Pulmonary artery endothelial cell (primary cell): ENCODE data around the gene OGT. TPM values are rescaled to one million over a fixed set of nuclear protein-coding genes. Genes with fewer than 3 reads are reported as not detected.
A peak's percentile ranks its signal among the peaks of the same experiment; 100 is the strongest.
"Not testable (repeated sequence)": the region's sequence is repeated elsewhere in the genome, so short reads cannot be mapped to it uniquely, and the experiment has no call there.

Experiments used
- DNase-seq: peaks from one replicate; pipeline ENCODE4 v3.0.0-alpha.2; 2011; ENCODE audit warnings: low read depth, low spot score
- total RNA-seq: library from RNA; depleted of rRNA; stranded (reverse); fragments of >200 nt; gene quantifications from 2 replicates; pipeline ENCODE4 v1.2.3, GENCODE V29; 2014

Gene OGT
- total RNA-seq = 86.6 and 115 TPM in 2 replicates

DNA sequence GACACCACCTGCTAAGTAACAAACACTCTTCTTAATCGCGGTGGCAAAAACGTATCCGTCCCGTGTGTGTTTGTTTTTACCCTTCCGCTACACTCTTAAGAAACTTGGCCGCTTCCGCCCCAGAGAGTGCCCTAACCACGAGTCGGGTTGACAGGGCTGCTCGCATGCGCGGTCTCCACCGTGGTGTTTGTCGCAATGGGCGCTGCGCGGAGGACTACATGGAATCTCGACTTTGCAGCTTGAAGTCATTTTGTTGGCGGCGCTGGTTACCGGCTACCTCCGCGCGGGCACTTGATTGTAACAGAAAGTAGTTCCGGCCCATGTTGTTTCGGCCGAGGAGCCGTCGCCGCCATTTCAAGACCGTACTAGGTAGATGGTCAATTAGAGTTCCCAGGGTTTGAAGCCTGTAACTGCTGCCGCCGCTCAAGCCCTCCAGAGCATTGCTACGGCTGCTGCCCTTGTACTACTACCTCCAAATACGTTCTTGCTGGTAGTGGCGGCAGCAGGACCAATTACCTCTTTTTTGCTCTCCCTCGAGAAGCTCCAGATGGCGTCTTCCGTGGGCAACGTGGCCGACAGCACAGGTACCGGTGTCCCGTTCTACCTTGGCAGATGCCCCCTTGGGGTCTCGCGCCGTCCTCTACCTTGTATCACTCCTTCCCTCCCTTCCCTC, at the start of gene OGT:
Gene OGT (plus strand): TSS at position 352 of the 673 bp plus-strand sequence. CDS start 196 bp downstream, at position 548.
- peak; percentile 91 for DNase-seq

- DNase-seq = no peak
These were observed 45.1 kb upstream of the OGT start for GRCh38 chrX:71487814-71488213.

- no peak for DNase-seq
These were observed 43.4 kb upstream of the OGT start for GRCh38 chrX:71489540-71489939.

DNA sequence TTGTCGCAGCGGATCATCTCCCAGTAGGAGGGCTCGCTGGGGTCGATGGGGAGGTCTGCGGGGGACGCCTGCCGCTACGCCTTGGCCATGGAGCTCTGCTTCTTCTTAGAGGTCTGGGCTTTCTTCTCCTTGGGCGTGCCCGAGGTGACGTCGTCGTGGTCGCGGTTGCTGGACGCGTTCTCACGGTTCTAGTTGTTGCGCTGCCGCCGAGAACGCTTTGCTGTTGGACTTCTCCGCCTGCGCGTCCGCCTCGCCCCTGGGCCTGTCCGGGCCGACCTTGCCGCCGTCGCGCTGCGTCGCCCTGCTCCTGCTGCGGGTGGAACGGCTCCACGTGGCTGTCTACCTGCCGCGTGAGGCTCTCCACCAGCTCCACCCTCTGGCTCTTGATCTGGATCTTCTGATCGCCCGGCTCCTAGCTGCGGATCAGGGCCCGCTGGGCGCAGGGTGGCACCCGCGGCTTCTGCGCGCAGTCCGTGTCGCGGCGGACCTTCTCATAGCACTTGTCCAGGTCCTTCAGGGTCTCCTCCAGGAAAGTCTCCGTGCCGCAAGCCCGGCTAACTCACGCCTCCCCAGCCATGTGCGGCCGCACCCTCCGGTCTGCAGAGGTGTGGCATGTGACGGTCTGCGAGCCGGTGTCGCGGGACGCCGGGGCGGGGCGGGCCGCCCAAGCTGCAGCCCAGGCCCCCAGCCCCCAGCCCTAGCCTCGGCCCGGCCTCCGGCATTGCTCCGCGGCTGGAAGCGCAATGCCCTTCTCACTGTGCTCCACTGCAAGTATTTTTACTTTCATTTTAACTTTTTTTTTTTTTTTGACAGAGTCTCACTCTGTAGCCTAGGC, 40.5 kb upstream of the OGT start:
- no peak for DNase-seq

DNA sequence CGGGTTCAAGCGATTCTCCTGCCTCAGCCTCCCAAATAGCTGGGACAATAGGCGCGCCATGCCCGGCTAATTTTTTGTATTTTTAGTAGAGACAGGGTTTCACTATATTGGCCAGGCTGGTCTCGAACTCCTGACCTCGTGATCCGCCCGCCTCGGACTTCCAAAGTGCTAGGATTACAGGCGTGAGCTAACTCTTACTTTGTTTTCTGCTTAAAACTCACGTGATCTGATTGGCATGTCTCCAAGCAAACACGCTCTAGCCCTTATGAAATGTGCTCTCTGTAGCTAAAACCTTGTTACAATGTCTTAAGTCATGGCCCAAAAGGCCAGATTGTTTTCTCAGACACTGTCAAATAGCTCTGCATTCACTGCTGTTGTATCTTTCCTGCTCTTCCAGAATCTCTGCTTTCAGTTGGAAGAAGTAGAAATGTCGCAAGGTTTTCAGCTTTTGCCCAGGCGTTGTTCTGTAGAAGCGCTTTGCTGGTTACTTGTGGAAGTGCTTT, 39.7 kb upstream of the OGT start:
- no peak for DNase-seq

DNA sequence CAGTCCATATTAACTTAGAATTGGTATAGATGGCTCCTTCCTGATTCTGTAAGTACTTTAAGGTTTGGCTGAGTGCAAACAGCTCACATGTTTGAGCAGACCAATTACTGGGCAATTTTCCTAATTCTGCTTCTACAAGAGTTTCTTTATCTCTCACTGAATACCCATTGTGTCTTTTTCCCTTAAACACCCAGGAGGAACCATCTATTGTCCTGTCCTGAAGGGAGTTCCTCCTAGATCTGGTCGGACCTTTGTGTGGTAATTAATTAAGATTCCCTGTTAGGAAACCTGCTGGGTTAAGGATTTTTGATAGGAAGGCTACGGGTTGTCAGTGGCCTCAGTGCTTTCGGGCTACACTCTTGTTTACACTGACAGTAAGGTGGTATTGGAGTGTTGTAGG, 36.9 kb upstream of the OGT start:
- DNase-seq = not testable (repeated sequence)

DNA sequence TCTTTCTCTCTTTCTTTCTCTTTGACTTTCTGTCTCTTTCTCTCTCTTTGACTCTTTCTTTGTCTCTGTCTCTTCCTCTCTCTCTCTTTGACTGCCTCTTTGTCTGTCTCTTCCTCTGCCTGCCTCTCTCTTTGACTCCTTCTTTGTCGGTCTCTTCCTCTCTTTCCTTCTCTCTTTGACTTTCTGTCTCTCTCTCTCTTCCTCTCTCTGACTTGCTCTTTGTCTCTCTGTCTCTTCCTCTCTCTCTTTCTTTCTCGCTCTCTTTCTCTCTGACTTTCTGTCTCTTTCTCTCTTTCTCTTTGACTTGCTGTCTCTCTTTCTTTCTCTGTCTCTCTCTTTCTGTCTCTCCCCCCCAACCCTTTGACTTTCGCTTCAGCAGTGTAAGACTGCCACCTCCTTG, 36.4 kb upstream of the OGT start:
- no peak for DNase-seq

DNA sequence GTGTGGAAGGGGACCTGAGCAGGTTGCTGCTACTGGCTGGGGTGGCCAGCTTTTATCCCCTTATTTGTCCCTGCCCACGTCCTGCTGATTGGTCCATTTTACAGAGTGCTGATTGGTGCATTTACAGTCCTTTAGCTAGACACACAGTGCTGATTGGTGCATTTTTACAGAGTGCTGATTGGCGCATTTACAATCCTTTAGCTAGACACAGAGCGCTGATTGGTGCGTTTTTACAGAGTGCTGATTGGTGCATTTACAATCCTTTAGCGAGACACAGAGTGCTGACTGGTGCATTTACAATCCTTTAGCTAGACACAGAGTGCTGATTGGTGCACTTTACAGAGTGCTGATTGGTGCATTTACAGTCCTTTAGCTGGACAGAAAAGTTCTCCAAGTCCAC, 30.8 kb upstream of the OGT start:
- DNase-seq = not testable (repeated sequence)

DNA sequence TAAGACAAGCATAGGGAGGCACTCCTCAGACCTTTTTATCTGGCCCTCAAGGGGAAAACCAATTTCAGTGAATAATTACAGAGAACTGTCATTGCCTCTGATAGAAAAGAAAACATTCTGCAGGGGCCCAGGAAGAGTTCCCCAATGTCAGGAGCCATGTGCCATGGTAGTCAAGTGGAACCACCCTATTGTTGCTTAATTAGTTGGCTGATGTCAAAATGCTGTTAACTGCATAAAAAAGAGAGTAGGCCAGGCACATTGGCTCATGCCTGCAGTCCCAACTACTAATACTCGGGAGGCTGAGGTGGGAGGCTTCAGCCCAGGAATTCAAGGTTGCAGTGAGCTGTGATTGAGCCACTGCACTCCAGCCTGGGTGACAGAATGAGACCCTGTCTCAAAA, 28.6 kb upstream of the OGT start:
- no peak for DNase-seq

GRCh38 chrX:71509289-71509688, 23.6 kb upstream of the OGT start:
- DNase-seq = no peak

- DNase-seq = no peak
These were observed 22.7 kb upstream of the OGT start for GRCh38 chrX:71510161-71510560.

DNA sequence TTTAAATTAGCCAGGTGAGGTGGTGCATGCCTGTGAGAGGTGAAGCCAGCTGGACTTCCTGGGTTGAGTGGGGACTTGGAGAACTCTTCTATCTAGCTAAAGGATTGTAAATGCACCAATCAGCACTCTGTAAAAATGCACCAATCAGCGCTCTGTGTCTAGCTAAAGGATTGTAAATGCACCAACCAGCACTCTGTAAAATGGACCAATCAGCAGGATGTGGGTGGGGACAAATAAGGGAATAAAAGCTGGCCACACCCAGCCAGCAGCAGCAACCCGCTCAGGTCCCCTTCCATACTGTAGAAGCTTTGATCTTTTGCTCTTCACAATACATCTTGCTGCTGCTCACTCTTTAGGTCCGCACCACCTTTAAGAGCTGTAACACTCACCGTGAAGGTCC, 19.2 kb upstream of the OGT start:
- not testable (repeated sequence) for DNase-seq

DNA sequence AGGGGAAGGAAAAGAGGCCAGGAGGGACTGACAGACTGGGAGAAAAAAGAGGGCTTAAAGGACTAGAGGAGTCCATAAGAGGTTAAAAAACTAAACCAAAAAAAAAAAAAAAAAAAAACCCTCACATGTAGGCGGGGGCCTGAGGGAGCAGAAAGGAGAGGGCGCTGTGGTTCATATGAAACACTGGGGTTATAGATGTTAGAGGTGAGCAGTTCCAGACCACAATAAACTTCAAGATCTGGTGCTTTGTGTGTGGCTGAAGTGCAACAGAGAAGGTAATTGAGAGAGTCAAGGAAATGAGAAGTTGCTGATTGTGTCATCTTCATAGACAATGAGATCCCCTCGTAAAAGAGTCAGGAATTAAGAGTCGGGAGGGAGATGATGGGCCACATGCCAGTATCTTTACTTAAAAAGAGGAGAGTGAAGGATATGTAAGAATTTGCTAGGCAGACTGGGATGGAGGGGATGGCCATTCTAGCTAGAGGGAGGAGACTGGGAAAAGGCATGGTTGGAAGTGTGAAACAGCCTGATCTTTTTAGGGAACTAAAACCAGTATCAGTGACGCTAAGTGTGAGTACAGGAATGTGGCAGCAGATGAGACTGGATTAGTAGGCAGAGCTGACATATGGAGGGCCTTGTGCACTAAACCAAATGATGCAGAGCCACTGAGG, 18.4 kb upstream of the OGT start:
- DNase-seq = no peak

GRCh38 chrX:71515038-71515396, 17.9 kb upstream of the OGT start:
- DNase-seq = no peak

DNA sequence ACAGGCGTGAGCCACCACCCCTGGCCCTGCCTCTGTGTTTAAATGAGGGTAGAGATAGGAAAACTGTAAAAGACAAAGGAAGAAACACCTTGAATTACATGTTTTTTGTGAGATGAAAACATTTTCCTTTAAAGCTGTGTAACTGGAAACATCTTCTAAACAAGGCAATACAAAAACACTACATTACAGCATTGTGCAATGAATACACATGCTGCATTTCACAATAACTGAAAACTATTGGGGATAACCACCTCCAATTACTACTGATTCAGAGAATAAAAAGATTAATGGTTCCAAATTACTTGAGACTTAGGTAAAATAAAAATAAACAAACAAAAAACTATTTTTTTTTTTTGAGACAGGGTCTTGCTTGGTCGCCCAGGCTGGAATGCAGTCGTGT, 7.6 kb upstream of the OGT start:
- DNase-seq = no peak

DNA sequence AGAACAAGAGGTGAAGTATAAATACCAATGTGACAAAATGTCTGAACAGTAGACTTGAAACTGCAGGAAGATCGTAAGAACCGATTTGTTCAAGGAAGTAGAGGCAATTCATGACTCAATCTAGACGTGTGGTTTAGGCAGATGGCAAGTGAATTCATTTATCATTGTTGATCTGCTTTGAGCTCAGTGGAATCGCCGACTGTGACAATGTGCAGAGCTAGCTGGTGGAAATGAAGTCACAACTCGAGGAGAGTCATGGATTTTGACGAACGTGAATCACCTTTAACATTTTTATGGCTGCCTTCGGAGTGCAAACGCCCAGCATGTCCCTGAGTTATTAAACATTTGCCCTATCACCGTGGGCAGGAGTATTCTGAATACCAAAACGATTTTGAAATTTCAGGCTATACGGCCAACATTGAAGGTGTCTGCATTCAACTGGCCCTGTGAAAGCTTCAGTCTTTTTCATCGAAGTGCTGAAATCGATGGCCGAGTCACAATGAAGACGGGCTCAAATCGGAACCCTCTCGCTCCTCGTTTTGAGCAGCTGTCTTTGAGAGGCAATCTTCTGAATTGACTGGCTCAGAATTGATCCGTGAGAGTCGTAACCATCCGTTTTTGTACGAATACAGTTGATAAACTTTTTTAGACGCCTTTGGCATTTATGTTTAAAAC, 689 bp upstream of the OGT start:
- no peak for DNase-seq

- DNase-seq = no peak
These were observed 579 bp downstream of the OGT start for GRCh38 chrX:71533516-71533850.

- DNase-seq = no peak
These were observed 1.1 kb downstream of the OGT start for GRCh38 chrX:71533851-71534561.

GRCh38 chrX:71534773-71535544, 2.1 kb downstream of the OGT start:
- DNase-seq = no peak

- DNase-seq = no peak
These were observed 3.4 kb downstream of the OGT start for GRCh38 chrX:71536285-71536684.
